B cell (primary cell): ENCODE data around the gene MEPCE.

Experiments used
- CTCF ChIP-seq: fragments of 200-600 bp; IDR thresholded peaks from one replicate; pipeline ENCODE4 v1.8.0; 2022; ENCODE audit warnings: antibody characterized with exemption, mild to moderate bottlenecking
- EZH2 ChIP-seq: IDR thresholded peaks from 2 replicates; pipeline ENCODE4 v1.6.1; 2012; ENCODE audit warnings: borderline replicate concordance, low read depth, mild to moderate bottlenecking, moderate library complexity, low read length; ENCODE audit not compliant: insufficient read depth, poor library complexity, severe bottlenecking

- no peak for TF ChIP-seq CTCF
- no peak for TF ChIP-seq EZH2
Observed at GRCh38 chr7:100398239-100398638, 31.4 kb upstream of the MEPCE start.
